Thyroid gland (tissue), 4 donors: ENCODE results near the gene HERPUD1. TPM values are rescaled to one million over a fixed set of nuclear protein-coding genes. Genes with fewer than 3 reads are reported as not detected.

Experiments
- DNase-seq, 2 donors: peaks; one replicate each; pipeline ENCODE4 v3.0.0-alpha.2; 2019
- H3K27ac ChIP-seq, 3 donors: fragments of 200-600 bp; sonication (generic); 1 replicate in 2 of 3; 2 replicates in 1 of 3; pipeline ENCODE4 v1.5.1; 2016 to 2019; ENCODE audit warnings: mild to moderate bottlenecking in 1 of 3, moderate library complexity in 1 of 3
- H3K27me3 ChIP-seq: fragments of 200-600 bp; sonication (generic); one replicate; pipeline ENCODE4 v1.5.1; 2019
- H3K36me3 ChIP-seq, 2 donors: fragments of 200-600 bp; sonication (generic); one replicate each; pipeline ENCODE4 v1.5.1; 2016 to 2019
- H3K4me1 ChIP-seq, 2 donors: fragments of 200-600 bp; sonication (generic); one replicate each; pipeline ENCODE4 v1.5.1; 2017 to 2019
- H3K4me3 ChIP-seq, 3 donors: fragments of 200-600 bp; sonication (generic); replicated peaks in 1 of 3; 1 replicate in 2 of 3; 2 replicates in 1 of 3; pipeline ENCODE4 v1.5.1; 2016; ENCODE audit warnings: mild to moderate bottlenecking in 1 of 3
- H3K9me3 ChIP-seq: fragments of 200-600 bp; sonication (generic); one replicate; pipeline ENCODE4 v1.5.1; 2017
- CTCF ChIP-seq, 6 experiments: fragments of 200-600 bp in 3 of 6; fragments of 450-650 bp in 3 of 6; sonication (generic) in 3 of 6; IDR thresholded peaks; one replicate each; pipeline ENCODE4 v1.5.1; 2016 to 2019; ENCODE audit warnings: antibody characterized with exemption in 6 of 6, mild to moderate bottlenecking in 2 of 6, inconsistent platforms in 1 of 6, moderate library complexity in 1 of 6
- POLR2A ChIP-seq, 2 donors: fragments of 450-650 bp; IDR thresholded peaks; one replicate each; pipeline ENCODE4 v1.6.1; 2017; ENCODE audit warnings: antibody characterized with exemption in 2 of 2, mild to moderate bottlenecking in 2 of 2, moderate library complexity in 1 of 2
- WGBS, 2 donors: methylation state at CpG; one replicate each; pipeline ENCODE4 v1.1.5; 2017; 5-methylcytosine and 5-hydroxymethylcytosine counted together
- intact Hi-C: fragments of 100-400 bp; cut with DNase I; formaldehyde crosslinking; loops from one replicate; pipeline ENCODE4 v1.15.1; 2023
- total RNA-seq, 4 donors: library from RNA; depleted of rRNA; stranded (reverse); fragments of >200 nt; gene quantifications; one replicate each; pipeline ENCODE4 v1.2.3, GENCODE V29; 2016

HERPUD1 gene
- total RNA-seq, 4 donors from 2014 or later = 212 to 659 (median 321) TPM

GRCh38 chr16:56961851-56962281, 29.9 kb downstream of the HERPUD1 start, which contains the start of gene CETP:
Gene CETP, plus strand, starts transcription at chr16:56961950. Its CDS starts 30 bp downstream, at chr16:56961980.
- H3K4me3 ChIP-seq = no peak within 1 kb of the TSS

GRCh38 chr16:56964243-56965148, 32.6 kb downstream of the HERPUD1 start:
- WGBS, 2 donors = 46 to 48% methylated on average over 27 to 29 of the region's 30 CpGs
- intact Hi-C loops = no loop called here
- TF ChIP-seq POLR2A (IDR thresholded peaks at IDR 0.05) = no peak
- TF ChIP-seq CTCF (IDR thresholded peaks at IDR 0.05) = peak; percentile 38 to 84 (median 70)
- H3K27ac ChIP-seq = no peak overlapping the region
- no peaks in the 10 kb centered on the region for H3K36me3 ChIP-seq
- H3K27me3 ChIP-seq = no peaks in the 10 kb centered on the region
- H3K4me1 ChIP-seq = peaks cover 0 to 30% of the 10 kb centered on the region in 2 donors
- no peak overlapping the region for H3K4me3 ChIP-seq
- H3K9me3 ChIP-seq = no peaks in the 10 kb centered on the region
- peak; percentile 81 to 90 for DNase-seq

More at GRCh38 chr16:56961851-56962281, 29.9 kb downstream of the HERPUD1 start, which contains the start of gene CETP:
- TF ChIP-seq POLR2A (IDR thresholded peaks at IDR 0.05) (no peak), CTCF (IDR thresholded peaks at IDR 0.05) (no peak)
- Histone ChIP-seq H3K27me3 (no peaks in the 10 kb centered on the region), H3K36me3 (no peaks in the 10 kb centered on the region), H3K27ac (peak within 1 kb of the TSS in 1 of 3 donors; percentile 43), H3K9me3 (no peaks in the 10 kb centered on the region), H3K4me1 (peaks cover 0 to 30% of the 10 kb centered on the region in 2 donors)
- intact Hi-C loops = no loop called here
- DNase-seq = no peak
- 70 to 78% methylated on average over 12 of the region's 12 CpGs for WGBS, 2 donors

- no peak for TF ChIP-seq CTCF (IDR thresholded peaks at IDR 0.05)
- no peak for TF ChIP-seq POLR2A (IDR thresholded peaks at IDR 0.05)
- WGBS, 2 donors = 86 to 91% methylated on average over 12 of the region's 12 CpGs
- intact Hi-C loops = no loop called here
These were observed 33.5 kb downstream of the HERPUD1 start for GRCh38 chr16:56965149-56966092.

GRCh38 chr16:56966093-56966475, 34.1 kb downstream of the HERPUD1 start:
- intact Hi-C loops = no loop called here
- Histone ChIP-seq H3K4me3 (no peak overlapping the region), H3K4me1 (peaks cover 0 to 24% of the 10 kb centered on the region in 2 donors), H3K36me3 (no peaks in the 10 kb centered on the region), H3K27ac (peak overlapping the region in 1 of 3 donors; percentile 56), H3K27me3 (no peaks in the 10 kb centered on the region), H3K9me3 (no peaks in the 10 kb centered on the region)
- TF ChIP-seq CTCF (IDR thresholded peaks at IDR 0.05) = no peak
- TF ChIP-seq POLR2A (IDR thresholded peaks at IDR 0.05) = no peak
- DNase-seq = no peak
- 78 to 82% methylated on average over 3 of the region's 3 CpGs for WGBS, 2 donors

More at GRCh38 chr16:56965149-56966092, 33.5 kb downstream of the HERPUD1 start:
- DNase-seq = no peak
- Histone ChIP-seq H3K9me3 (no peaks in the 10 kb centered on the region), H3K4me3 (no peak overlapping the region), H3K27ac (peak overlapping the region in 1 of 3 donors; percentile 56), H3K27me3 (no peaks in the 10 kb centered on the region), H3K4me1 (peaks cover 0 to 30% of the 10 kb centered on the region in 2 donors), H3K36me3 (no peaks in the 10 kb centered on the region)
